Bronchial epithelial cell (primary cell): ENCODE measurements around the gene APOO. TPM values are rescaled to one million over a fixed set of nuclear protein-coding genes. Genes with fewer than 3 reads are reported as not detected.

Experiments
- DNase-seq: peaks from one replicate; pipeline ENCODE4 v3.0.0-alpha.2; 2010; ENCODE audit warnings: low read depth
- FAIRE-seq: peaks from 2 replicates; lab custom pipeline; 2011; peaks lifted over from hg19 to GRCh38; lab: Jason Lieb, UNC
- H3K27me3 ChIP-seq: 2 replicates; pipeline ENCODE4 v1.5.1; 2011; ENCODE audit warnings: low read length; ENCODE audit not compliant: control insufficient read depth, insufficient read depth
- H3K36me3 ChIP-seq: 2 replicates; pipeline ENCODE4 v1.5.1; 2011; ENCODE audit warnings: low read length; ENCODE audit not compliant: control insufficient read depth, insufficient read depth
- H3K4me3 ChIP-seq: 2 replicates; pipeline ENCODE4 v1.5.1; 2011; ENCODE audit warnings: mild to moderate bottlenecking, low read depth, low read length, control low read depth
- total RNA-seq: library from RNA; depleted of rRNA; stranded (reverse); fragments of >200 nt; gene quantifications from 2 replicates; pipeline ENCODE4 v1.2.1, GENCODE V29; 2014
- TF ChIP-seq, protein P1 (sequence below): IDR thresholded peaks from 2 replicates; pipeline ENCODE4 v1.5.1; 2011; ENCODE audit warnings: mild to moderate bottlenecking, moderate library complexity, low read length, control low read depth, inconsistent platforms; ENCODE audit not compliant: insufficient read depth, severe bottlenecking

APOO gene
- total RNA-seq, 1 donor from 2014 or later = 7.4 TPM

DNA sequence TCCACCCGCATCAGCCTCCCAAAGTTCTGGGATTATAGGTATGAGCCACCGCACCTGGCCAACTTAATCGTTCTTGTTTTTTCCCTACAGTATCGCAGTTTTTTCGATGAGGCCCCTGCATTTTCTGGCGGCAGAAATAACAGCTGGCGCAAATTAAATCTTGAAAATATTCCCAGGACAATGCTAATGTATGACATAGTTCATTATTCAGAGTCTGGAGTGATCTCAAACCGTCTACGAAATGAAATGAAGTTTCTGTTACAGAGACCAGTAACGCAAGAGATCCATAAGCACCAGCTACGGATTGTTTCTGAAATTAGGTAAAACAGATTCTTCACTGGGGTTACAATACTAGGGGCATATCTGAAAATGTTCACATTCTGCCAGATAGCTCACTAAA is 27.4 kb upstream of the APOO start:
- DNase-seq (no peak), FAIRE-seq (no peak)
- Histone ChIP-seq H3K36me3 (no peaks in the 10 kb centered on the region), H3K27me3 (no peaks in the 10 kb centered on the region), H3K4me3 (no peak overlapping the region)
- TF ChIP-seq, protein P1, sequence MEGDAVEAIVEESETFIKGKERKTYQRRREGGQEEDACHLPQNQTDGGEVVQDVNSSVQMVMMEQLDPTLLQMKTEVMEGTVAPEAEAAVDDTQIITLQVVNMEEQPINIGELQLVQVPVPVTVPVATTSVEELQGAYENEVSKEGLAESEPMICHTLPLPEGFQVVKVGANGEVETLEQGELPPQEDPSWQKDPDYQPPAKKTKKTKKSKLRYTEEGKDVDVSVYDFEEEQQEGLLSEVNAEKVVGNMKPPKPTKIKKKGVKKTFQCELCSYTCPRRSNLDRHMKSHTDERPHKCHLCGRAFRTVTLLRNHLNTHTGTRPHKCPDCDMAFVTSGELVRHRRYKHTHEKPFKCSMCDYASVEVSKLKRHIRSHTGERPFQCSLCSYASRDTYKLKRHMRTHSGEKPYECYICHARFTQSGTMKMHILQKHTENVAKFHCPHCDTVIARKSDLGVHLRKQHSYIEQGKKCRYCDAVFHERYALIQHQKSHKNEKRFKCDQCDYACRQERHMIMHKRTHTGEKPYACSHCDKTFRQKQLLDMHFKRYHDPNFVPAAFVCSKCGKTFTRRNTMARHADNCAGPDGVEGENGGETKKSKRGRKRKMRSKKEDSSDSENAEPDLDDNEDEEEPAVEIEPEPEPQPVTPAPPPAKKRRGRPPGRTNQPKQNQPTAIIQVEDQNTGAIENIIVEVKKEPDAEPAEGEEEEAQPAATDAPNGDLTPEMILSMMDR = no peak

DNA sequence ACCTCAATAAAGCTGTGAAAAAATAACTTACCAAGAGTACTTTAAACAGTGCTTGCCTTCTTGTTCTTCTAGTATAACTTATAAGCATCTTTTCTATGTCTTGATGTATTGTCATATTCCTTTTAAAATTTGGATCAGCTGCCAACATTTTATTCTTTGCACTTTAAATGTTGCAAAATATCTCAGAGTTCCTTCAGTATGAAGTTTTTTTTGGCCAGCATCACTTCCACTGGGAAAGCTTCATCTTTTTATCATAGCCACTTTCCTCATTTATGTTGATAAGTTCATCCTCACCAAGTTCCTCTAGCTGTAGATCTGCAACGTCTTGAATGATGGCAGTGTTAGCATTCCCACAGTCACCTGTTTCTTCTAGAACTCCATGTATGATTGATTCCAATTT is 24.3 kb upstream of the APOO start:
- TF ChIP-seq, protein P1 = no peak
- H3K27me3 ChIP-seq = no peaks in the 10 kb centered on the region
- FAIRE-seq (no peak), DNase-seq (no peak)
- no peaks in the 10 kb centered on the region for H3K36me3 ChIP-seq
- no peak overlapping the region for H3K4me3 ChIP-seq

DNA sequence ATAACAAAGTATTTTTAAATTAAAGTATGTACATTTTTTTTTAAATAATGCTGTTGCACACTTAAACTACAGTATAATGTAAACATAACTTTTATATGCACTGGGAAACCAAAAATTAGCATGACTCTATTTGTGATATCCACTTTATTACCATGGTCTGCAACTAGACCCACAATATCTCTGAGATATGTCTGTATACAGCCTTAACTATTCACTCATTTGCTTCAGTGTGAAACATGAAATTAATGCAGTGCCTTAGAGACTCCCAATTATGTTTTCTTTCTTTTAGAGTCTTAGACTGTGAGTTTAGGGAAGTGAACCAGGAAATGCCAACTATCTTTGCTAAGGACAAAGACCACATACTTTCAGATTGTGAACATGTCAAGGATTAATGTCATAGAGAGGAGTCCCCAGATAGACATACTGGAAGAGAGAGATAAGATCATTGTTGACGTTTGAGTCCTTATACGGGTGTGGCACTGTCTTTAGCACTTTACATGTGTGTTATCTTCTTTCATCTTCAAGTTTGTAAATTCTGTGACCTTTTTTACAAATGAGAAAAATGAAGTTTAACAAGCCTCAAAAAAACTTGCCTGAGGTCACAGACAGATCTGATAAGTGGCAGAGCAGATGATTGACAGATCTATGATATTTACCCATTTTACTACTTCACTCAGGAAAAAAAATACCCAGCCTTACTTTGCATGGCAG is 23.3 kb upstream of the APOO start:
- no peak overlapping the region for H3K4me3 ChIP-seq
- FAIRE-seq (no peak), DNase-seq (no peak)
- no peaks in the 10 kb centered on the region for H3K27me3 ChIP-seq
- TF ChIP-seq, protein P1 = no peak
- no peaks in the 10 kb centered on the region for H3K36me3 ChIP-seq

DNA sequence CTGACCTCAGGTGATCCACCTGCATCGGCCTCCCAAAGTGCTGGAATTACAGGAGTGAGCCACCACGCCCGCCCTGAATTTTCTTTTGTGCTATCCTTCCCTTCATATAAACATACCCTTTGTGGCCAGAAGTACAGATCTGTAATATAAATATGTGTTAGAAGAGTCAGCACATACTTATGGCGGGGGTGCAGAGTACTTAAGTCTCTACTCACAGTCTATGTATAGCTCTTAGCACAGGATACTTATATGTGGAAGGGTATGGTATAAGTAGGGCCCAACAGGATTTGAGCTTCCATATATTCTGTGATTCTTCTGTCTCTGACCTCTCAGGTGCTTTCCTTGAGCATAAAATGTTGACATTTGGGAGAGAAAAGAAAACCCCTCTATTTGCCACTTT is 18.3 kb upstream of the APOO start:
- H3K36me3 ChIP-seq = no peaks in the 10 kb centered on the region
- no peak for FAIRE-seq
- no peak overlapping the region for H3K4me3 ChIP-seq
- H3K27me3 ChIP-seq = no peaks in the 10 kb centered on the region
- DNase-seq = no peak
- TF ChIP-seq, protein P1 = no peak

DNA sequence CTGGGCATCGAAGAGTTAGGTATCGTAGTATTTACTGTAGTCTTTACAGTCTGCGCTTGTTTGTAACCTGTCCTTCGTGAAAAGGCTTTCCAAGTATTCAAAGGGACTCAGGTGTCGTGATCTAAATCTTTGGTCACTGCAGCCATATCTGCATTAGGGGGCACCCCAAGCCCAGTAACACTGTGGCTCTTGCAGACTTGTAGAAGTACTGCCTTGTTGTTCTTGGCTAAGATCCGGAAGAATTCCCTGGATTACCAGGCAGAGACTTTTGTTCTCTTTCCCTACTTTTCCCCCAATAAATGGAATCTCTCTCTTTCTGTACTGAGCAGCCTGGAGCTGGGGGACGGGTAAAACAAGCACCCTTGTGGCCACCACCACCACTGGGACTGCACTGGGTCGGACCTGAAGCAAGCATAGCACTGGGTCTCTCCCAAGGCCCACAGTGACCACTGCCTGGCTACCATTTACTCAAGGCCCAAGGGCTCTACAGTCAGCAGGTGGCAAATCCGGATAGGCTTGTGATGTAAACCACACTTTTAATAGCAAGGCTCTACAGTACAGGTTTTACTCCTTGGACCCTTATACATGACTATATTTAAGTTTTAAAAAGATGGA is 12.1 kb upstream of the APOO start:
- FAIRE-seq (no peak), DNase-seq (no peak)
- H3K27me3 ChIP-seq = no peaks in the 10 kb centered on the region
- no peaks in the 10 kb centered on the region for H3K36me3 ChIP-seq
- TF ChIP-seq, protein P1 = no peak
- no peak overlapping the region for H3K4me3 ChIP-seq
